Adrenal gland (tissue), 12 donors: ENCODE measurements around the gene RIN2. TPM values are rescaled to one million over a fixed set of nuclear protein-coding genes. Genes with fewer than 3 reads are reported as not detected.

Experiments used
- DNase-seq, 7 donors: peaks; one replicate each; pipeline ENCODE4 v3.0.0-alpha.2; 2019 to 2020
- H3K27ac ChIP-seq, 5 donors: fragments of 200-600 bp; sonication (generic) in 4 of 5; 1 replicate in 3 of 5; 2 replicates in 2 of 5; pipeline versions ENCODE4 v1.5.1 to v1.8.0; 2016 to 2020; ENCODE audit warnings: mild to moderate bottlenecking in 1 of 5
- H3K27me3 ChIP-seq: fragments of 200-600 bp; 2 replicates; pipeline ENCODE4 v1.8.0; 2021
- H3K36me3 ChIP-seq, 2 donors: fragments of 200-600 bp; replicated peaks in 1 of 2; 1 replicate in 1 of 2; 2 replicates in 1 of 2; pipeline versions ENCODE4 v1.5.1 to v1.8.0; 2018 to 2022
- H3K4me1 ChIP-seq, 2 donors: fragments of 200-600 bp; replicated peaks in 1 of 2; 1 replicate in 1 of 2; 2 replicates in 1 of 2; pipeline versions ENCODE4 v1.5.1 to v1.8.0; 2018 to 2021
- H3K4me3 ChIP-seq, 4 donors: fragments of 200-600 bp; sonication (generic) in 3 of 4; one replicate each; pipeline ENCODE4 v1.5.1; 2016 to 2018
- H3K9me3 ChIP-seq, 3 donors: fragments of 200-600 bp; sonication (generic) in 1 of 3; replicated peaks in 1 of 3; 1 replicate in 2 of 3; 2 replicates in 1 of 3; pipeline versions ENCODE4 v1.5.1 to v1.8.0; 2016 to 2021
- CTCF ChIP-seq, 6 experiments: fragments of 450-650 bp in 4 of 6; fragments of 200-600 bp in 2 of 6; sonication (generic) in 1 of 6; IDR thresholded peaks; 1 replicate in 5 of 6; 2 replicates in 1 of 6; pipeline versions ENCODE4 v1.5.1 to v1.8.0; 2016 to 2021; ENCODE audit warnings: antibody characterized with exemption in 6 of 6, mild to moderate bottlenecking in 2 of 6, moderate library complexity in 1 of 6
- POLR2A ChIP-seq, 2 donors: fragments of 450-650 bp; IDR thresholded peaks; one replicate each; pipeline ENCODE4 v1.6.1; 2017; ENCODE audit warnings: antibody characterized with exemption in 2 of 2, mild to moderate bottlenecking in 2 of 2, moderate library complexity in 1 of 2
- WGBS, 4 donors: extraction: QIAGEN DNeasy Blood & Tissue Kit in 2 of 4; methylation state at CpG; one replicate each; pipeline versions ENCODE4 v1.1.5 to v1.1.7; 2013 to 2017; 5-methylcytosine and 5-hydroxymethylcytosine counted together
- intact Hi-C, 2 donors: fragments of 100-400 bp; cut with DNase I; formaldehyde crosslinking; loops; one replicate each; pipeline versions ENCODE4 v1.14.1 to v1.15.0; 2022 to 2023
- polyA plus RNA-seq, 3 donors: library from polyadenylated mRNA; stranded (reverse); fragments of 200-250 nt in 2 of 3; fragments of 350-450 nt in 1 of 3; fragmentation: Illumina TruSeq in 1 of 3; extraction: RNeasy Lipid Tissue Mini Kit (QIAGEN cat#74804) in 1 of 3; gene quantifications; one replicate each; pipeline ENCODE4 v1.2.3, GENCODE V29; 2013 to 2014
- total RNA-seq, 9 donors: library from RNA; depleted of rRNA in 4 of 9; stranded (reverse); fragments of >200 nt in 4 of 9; fragments of 120-200 nt in 1 of 9; fragmentation: NEBNext Ultra II Directional in 1 of 9; extraction: Animal tissue kit (Norgen Biotek cat#: 25700) in 1 of 9; gene quantifications; one replicate each; pipeline versions ENCODE4 v1.1.0 to v1.2.4, GENCODE V29; 2013 to 2023
- donor health status: healthy with polysubstance abuse.
- donor health status: Bipolar disorder and iron deficiency.
- donor health status: DM: yes; HTN: yes; CAD: no.
- donor health status: DM: no; HTN: no; CAD: no.
- donor health status: DM: no; HTN: no; CAD: no.
- donor health status: DM: yes; HTN: yes; CAD: no.

Gene RIN2
- total and polyA plus RNA-seq, 12 donors = 6.9 to 68.8 (median 40.6) TPM

DNA sequence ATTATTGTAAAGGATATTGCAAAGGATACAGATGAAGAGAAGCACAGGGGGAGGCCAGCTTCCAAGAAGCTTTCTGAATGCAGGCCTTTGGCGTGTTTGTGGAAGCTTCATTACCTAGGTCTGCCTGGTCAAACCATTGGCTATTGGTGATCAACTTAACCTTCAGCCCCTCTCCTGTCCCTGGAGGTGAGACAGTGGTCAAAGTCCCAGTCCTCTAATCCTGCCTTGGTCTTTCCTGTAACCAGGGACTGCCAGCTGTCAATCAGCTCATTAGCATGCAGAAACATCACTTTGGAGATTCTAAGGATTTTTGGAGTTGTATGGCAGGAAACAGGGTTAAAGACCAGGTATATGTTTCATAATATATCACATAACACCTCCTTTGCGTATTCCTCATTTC lies 13.0 kb downstream of the RIN2 start:
- no peak for DNase-seq
- Histone ChIP-seq H3K4me1 (no peaks in the 10 kb centered on the region), H3K27ac (no peak overlapping the region), H3K27me3 (no peaks in the 10 kb centered on the region), H3K9me3 (no peaks in the 10 kb centered on the region), H3K4me3 (no peak overlapping the region), H3K36me3 (no peaks in the 10 kb centered on the region)
- 88 to 100% (median 95%) methylated on average over 2 of the region's 2 CpGs for WGBS, 4 donors
- TF ChIP-seq CTCF (IDR thresholded peaks at IDR 0.05) (no peak), POLR2A (IDR thresholded peaks at IDR 0.05) (no peak)
- intact Hi-C loops = no loop called here

GRCh38 chr20:19773471-19773870 lies 15.4 kb downstream of the RIN2 start:
- H3K4me1 ChIP-seq = no peaks in the 10 kb centered on the region
- TF ChIP-seq POLR2A (IDR thresholded peaks at IDR 0.05) = no peak
- TF ChIP-seq CTCF (IDR thresholded peaks at IDR 0.05) = no peak
- H3K27ac ChIP-seq = no peak overlapping the region
- intact Hi-C loops = no loop called here
- no peaks in the 10 kb centered on the region for H3K36me3 ChIP-seq
- 90 to 100% (median 94%) methylated on average over 4 of the region's 4 CpGs for WGBS, 4 donors
- no peak overlapping the region for H3K4me3 ChIP-seq
- no peaks in the 10 kb centered on the region for H3K9me3 ChIP-seq
- no peak for DNase-seq
- H3K27me3 ChIP-seq = no peaks in the 10 kb centered on the region

DNA sequence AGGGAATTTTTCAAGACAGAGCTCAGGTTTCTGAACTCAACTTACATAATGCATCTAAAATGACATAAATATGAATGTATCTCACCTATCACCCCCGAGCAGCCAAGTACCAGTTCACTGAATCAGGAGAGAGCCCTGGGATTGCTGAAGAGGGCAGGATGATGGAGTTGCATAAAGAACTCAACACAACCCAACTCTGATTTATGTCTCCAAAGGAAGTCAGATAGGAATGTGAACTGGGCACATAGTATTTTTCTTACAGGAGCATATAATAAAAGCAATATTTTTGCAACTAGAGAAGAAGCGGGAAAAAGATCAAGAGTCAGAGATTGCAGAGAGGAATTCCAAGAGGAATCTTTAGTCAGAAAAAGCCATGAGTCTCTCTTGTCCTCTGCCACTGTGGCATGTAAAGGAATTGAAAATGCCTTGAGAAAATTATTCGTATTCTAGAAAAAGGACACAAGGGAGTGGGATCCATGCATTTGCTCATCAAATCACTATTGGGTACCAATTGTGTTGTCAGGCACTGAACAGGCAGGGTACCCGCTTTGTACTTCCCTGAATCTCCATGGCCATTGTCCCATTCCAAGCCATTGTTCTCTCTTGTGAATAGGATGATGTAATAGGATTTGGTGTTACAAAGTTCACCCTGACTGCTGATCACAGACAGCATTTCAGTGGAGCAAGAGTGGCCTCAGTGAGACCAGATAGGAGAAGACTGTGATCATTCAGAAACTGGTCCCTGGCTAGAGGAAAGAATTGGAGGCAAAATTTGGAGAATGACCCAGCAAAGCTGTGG lies 16.3 kb downstream of the RIN2 start:
- no peak overlapping the region for H3K4me3 ChIP-seq
- no peaks in the 10 kb centered on the region for H3K36me3 ChIP-seq
- intact Hi-C loops = no loop called here
- WGBS, 4 donors = 76 to 87% (median 81%) methylated on average over 4 of the region's 4 CpGs
- no peaks in the 10 kb centered on the region for H3K9me3 ChIP-seq
- no peaks in the 10 kb centered on the region for H3K27me3 ChIP-seq
- TF ChIP-seq CTCF (IDR thresholded peaks at IDR 0.05) (no peak), POLR2A (IDR thresholded peaks at IDR 0.05) (no peak)
- H3K4me1 ChIP-seq = no peaks in the 10 kb centered on the region
- no peak for DNase-seq
- H3K27ac ChIP-seq = no peak overlapping the region

GRCh38 chr20:19775353-19776253 lies 17.5 kb downstream of the RIN2 start:
- intact Hi-C loops = no loop called here
- no peak overlapping the region for H3K27ac ChIP-seq
- WGBS, 4 donors = 90 to 97% (median 96%) methylated on average over 7 of the region's 7 CpGs
- DNase-seq = no peak
- no peak overlapping the region for H3K4me3 ChIP-seq
- no peaks in the 10 kb centered on the region for H3K9me3 ChIP-seq
- no peaks in the 10 kb centered on the region for H3K27me3 ChIP-seq
- no peaks in the 10 kb centered on the region for H3K4me1 ChIP-seq
- no peaks in the 10 kb centered on the region for H3K36me3 ChIP-seq
- TF ChIP-seq CTCF (IDR thresholded peaks at IDR 0.05) (no peak), POLR2A (IDR thresholded peaks at IDR 0.05) (no peak)
